ENCODE data around the gene CDC14A. TPM values are rescaled to one million over a fixed set of nuclear protein-coding genes. Genes with fewer than 3 reads are reported as not detected.

The CDC14A gene
- total RNA-seq, 1 donor from 2014 or later: 12.9 TPM

- H3K27me3 Mint-ChIP-seq (ENCODE audit: unreplicated experiment): peaks cover 2% of the 10 kb centered on the region
- DNase-seq (ENCODE audit: low spot score): no peak
- no peak overlapping the region for H3K4me3 Mint-ChIP-seq (ENCODE audit: unreplicated experiment)
- peaks cover 28% of the 10 kb centered on the region for H3K4me1 Mint-ChIP-seq (ENCODE audit: unreplicated experiment)
- TF ChIP-seq CTCF (IDR thresholded peaks at IDR 0.05; ENCODE audit: unreplicated experiment): no peak
- H3K36me3 Mint-ChIP-seq (ENCODE audit: low read depth, unreplicated experiment): peaks cover 7% of the 10 kb centered on the region
- no peaks in the 10 kb centered on the region for H3K9me3 Mint-ChIP-seq (ENCODE audit: unreplicated experiment)
- no peak overlapping the region for H3K27ac Mint-ChIP-seq (ENCODE audit: unreplicated experiment)
Observed at GRCh38 chr1:100413035-100413434, 60.7 kb downstream of the CDC14A start.

GRCh38 chr1:100414693-100415497, 62.6 kb downstream of the CDC14A start:
- peaks cover 4% of the 10 kb centered on the region for H3K27me3 Mint-ChIP-seq (ENCODE audit: unreplicated experiment)
- no peak overlapping the region for H3K4me3 Mint-ChIP-seq (ENCODE audit: unreplicated experiment)
- H3K4me1 Mint-ChIP-seq (ENCODE audit: unreplicated experiment): peaks cover 29% of the 10 kb centered on the region
- no peak for DNase-seq (ENCODE audit: low spot score)
- no peaks in the 10 kb centered on the region for H3K9me3 Mint-ChIP-seq (ENCODE audit: unreplicated experiment)
- TF ChIP-seq CTCF (IDR thresholded peaks at IDR 0.05; ENCODE audit: unreplicated experiment): no peak
- H3K27ac Mint-ChIP-seq (ENCODE audit: unreplicated experiment): no peak overlapping the region
- H3K36me3 Mint-ChIP-seq (ENCODE audit: low read depth, unreplicated experiment): peaks cover 14% of the 10 kb centered on the region

- no peak for DNase-seq (ENCODE audit: low spot score)
- TF ChIP-seq CTCF (IDR thresholded peaks at IDR 0.05; ENCODE audit: unreplicated experiment): no peak
- Mint-ChIP-seq H3K27me3 (ENCODE audit: unreplicated experiment) (peaks cover 4% of the 10 kb centered on the region), H3K4me3 (ENCODE audit: unreplicated experiment) (no peak overlapping the region), H3K4me1 (ENCODE audit: unreplicated experiment) (peaks cover 29% of the 10 kb centered on the region), H3K27ac (ENCODE audit: unreplicated experiment) (no peak overlapping the region), H3K36me3 (ENCODE audit: low read depth, unreplicated experiment) (peaks cover 14% of the 10 kb centered on the region), H3K9me3 (ENCODE audit: unreplicated experiment) (no peaks in the 10 kb centered on the region)
Observed at GRCh38 chr1:100415498-100415778, 63.1 kb downstream of the CDC14A start.

- Mint-ChIP-seq H3K27ac (ENCODE audit: unreplicated experiment) (no peak overlapping the region), H3K9me3 (ENCODE audit: unreplicated experiment) (no peaks in the 10 kb centered on the region), H3K27me3 (ENCODE audit: unreplicated experiment) (peaks cover 7% of the 10 kb centered on the region), H3K4me1 (ENCODE audit: unreplicated experiment) (peaks cover 12% of the 10 kb centered on the region), H3K4me3 (ENCODE audit: unreplicated experiment) (no peak overlapping the region), H3K36me3 (ENCODE audit: low read depth, unreplicated experiment) (peaks cover 14% of the 10 kb centered on the region)
- no peak for DNase-seq (ENCODE audit: low spot score)
- no peak for TF ChIP-seq CTCF (IDR thresholded peaks at IDR 0.05; ENCODE audit: unreplicated experiment)
Observed at GRCh38 chr1:100419072-100419471, 66.8 kb downstream of the CDC14A start.

- Mint-ChIP-seq H3K4me1 (ENCODE audit: unreplicated experiment) (peaks cover 11% of the 10 kb centered on the region), H3K27me3 (ENCODE audit: unreplicated experiment) (peaks cover 6% of the 10 kb centered on the region), H3K9me3 (ENCODE audit: unreplicated experiment) (no peaks in the 10 kb centered on the region), H3K27ac (ENCODE audit: unreplicated experiment) (no peak overlapping the region), H3K4me3 (ENCODE audit: unreplicated experiment) (no peak overlapping the region), H3K36me3 (ENCODE audit: low read depth, unreplicated experiment) (peaks cover 10% of the 10 kb centered on the region)
- no peak for DNase-seq (ENCODE audit: low spot score)
- no peak for TF ChIP-seq CTCF (IDR thresholded peaks at IDR 0.05; ENCODE audit: unreplicated experiment)
Observed at GRCh38 chr1:100422065-100422464, 69.8 kb downstream of the CDC14A start.
